Mesodermal cell (in vitro differentiated cells): ENCODE measurements around the gene PHACTR3.
"Not testable (repeated sequence)": the region's sequence is repeated elsewhere in the genome, so short reads cannot be mapped to it uniquely, and the experiment has no call there.

Experiments used
- H3K27ac ChIP-seq: 2 replicates; pipeline ENCODE4 v1.7.0; 2013; ENCODE audit warnings: mild to moderate bottlenecking, low read depth, low read length, moderate library complexity; ENCODE audit not compliant: severe bottlenecking
- H3K36me3 ChIP-seq: 2 replicates; pipeline ENCODE4 v1.7.1; 2013; ENCODE audit warnings: mild to moderate bottlenecking, low read length, moderate library complexity; ENCODE audit not compliant: control insufficient read depth, insufficient read depth
- H3K4me1 ChIP-seq: one replicate; pipeline ENCODE4 v1.7.1; 2013; ENCODE audit warnings: mild to moderate bottlenecking, low read length; ENCODE audit not compliant: insufficient read depth, control insufficient read depth, poor library complexity, severe bottlenecking
- H3K4me3 ChIP-seq: 2 replicates; pipeline ENCODE4 v1.7.0; 2013; ENCODE audit warnings: low read length, control low read depth, mild to moderate bottlenecking; ENCODE audit not compliant: insufficient read depth, poor library complexity, severe bottlenecking; ENCODE audit errors: extremely low read depth
- H3K9me3 ChIP-seq: 2 replicates; pipeline ENCODE4 v1.7.1; 2013; ENCODE audit warnings: mild to moderate bottlenecking, low read length, moderate library complexity; ENCODE audit not compliant: control insufficient read depth
- WGBS, 2 experiments: methylation state at CpG; one replicate each; pipeline ENCODE4 v1.1.5; 2013; ENCODE audit warnings: missing lambda C conversion rate in 2 of 2; ENCODE audit not compliant: insufficient coverage in 2 of 2; 5-methylcytosine and 5-hydroxymethylcytosine counted together

The PHACTR3 gene

DNA sequence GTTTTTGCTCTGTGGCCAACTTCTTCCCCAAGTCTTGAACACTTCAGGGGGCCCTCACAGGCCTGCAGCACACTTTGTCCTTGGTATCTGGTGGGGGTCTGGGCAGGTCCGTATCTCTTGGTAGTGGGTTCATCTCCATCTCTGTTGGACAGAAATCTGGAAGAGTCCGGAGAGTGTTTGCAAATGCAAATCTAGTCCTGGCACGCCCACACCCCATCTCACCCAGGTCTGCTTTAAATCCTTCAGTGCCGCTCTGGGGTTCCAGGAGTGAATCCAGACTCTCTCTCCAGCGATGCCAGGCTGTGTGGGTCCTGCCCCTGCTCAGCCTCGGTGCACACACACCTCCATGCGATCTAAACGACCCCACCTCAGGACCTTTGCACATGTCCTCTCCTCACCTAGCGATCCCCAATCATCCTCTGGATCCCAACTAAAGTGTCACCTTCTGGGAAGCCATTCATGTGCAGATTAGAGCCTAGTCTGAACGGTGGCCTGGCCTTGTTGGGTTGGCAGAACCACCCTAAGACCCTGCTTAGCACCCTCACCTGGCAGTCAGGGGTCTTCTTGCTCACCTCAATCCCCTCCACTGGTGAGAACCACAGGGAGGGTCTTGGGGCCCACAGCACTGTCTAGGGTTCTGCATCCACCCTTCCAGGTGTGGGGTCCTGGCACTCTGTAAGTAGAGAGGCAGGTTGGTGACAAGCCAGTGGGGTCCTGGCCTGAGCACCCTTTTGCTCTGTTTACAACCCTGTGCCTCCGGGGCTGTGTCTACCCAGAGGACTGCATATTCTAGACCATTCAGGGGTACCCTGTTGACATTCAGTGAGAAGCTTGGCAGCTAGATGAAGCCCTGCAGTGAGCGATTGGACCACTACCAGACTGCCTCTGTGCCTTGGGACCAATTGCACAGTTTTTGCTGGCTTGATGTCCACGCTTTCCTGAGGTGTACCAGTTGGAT, 228.3 kb downstream of the PHACTR3 start:
- Histone ChIP-seq H3K27ac (no peak overlapping the region), H3K36me3 (no peaks in the 10 kb centered on the region), H3K9me3 (no peaks in the 10 kb centered on the region), H3K4me1 (peaks cover 4% of the 10 kb centered on the region), H3K4me3 (no peak overlapping the region)
- WGBS, 2 experiments, result 84 to 86% methylated on average over 11 to 13 of the region's 13 CpGs

DNA sequence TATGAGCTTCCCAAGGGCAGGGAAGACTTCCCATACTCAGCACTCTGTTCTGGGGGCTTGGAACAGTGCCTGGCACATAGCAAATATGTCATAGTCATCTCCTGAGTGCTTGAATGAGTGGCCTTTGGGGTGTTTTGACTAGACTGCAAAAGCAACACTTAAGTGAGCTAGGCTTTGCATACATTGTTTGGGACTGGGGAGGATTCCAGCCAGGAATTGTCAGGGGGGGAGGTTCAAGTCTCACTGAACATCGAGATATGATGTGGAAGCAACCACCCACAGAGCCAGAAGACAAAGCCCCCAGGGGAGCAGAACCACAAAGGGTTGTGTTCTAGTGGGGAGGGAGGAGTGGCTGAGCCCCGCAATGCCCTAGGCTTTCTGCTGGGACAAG, 230.7 kb downstream of the PHACTR3 start:
- H3K36me3 ChIP-seq, result no peaks in the 10 kb centered on the region
- no peak overlapping the region for H3K27ac ChIP-seq
- H3K9me3 ChIP-seq, result no peaks in the 10 kb centered on the region
- peaks cover 4% of the 10 kb centered on the region for H3K4me1 ChIP-seq
- 76 to 100% methylated on average over 1 to 2 of the region's 2 CpGs for WGBS, 2 experiments
- no peak overlapping the region for H3K4me3 ChIP-seq

DNA sequence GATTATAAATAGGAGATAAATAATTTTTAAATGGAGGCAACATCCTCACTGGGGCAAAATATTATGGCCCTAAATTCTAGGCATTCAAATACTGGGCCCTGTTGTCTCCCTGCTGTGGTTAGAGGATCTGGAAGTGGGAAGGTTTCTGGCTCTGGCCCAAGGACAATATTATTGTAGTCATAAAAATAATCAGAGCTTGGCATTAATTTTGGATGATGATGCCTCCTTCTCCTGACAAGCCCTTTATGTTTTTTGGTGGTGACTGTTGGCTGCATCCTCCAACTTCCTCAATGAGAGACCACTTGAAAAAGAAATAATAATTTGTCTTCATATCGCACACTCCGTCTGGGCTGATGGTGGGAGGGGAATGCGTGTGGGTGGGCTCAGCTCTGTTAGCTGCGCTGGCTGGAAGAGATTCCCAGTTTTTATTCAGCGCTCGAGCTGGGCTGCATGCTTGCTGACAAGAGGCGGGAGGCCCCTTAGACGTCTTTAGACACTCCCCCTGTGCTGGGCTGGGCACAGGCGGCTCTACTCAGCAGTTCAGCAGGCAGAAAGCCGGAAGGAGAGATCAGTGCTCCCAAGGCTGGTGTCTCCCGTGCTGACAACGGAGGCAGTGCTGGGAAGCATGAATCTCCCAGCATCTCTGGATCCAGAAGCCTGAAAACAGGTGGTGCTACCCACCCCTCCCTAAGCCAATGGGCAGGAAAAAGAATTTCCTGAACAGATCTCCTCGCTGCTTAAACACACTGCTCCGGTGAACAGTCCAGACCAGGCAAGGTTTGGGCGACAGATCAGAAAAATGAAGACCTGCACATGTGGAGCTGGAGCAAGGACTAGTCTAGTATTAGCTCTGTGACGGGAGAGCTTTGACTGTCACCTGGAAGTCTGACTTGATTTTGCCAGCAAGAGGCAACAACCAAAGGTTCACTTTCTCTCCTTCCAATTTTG, 231.4 kb downstream of the PHACTR3 start:
- Histone ChIP-seq H3K9me3 (no peaks in the 10 kb centered on the region), H3K27ac (no peak overlapping the region), H3K36me3 (no peaks in the 10 kb centered on the region), H3K4me1 (peaks cover 4% of the 10 kb centered on the region), H3K4me3 (no peak overlapping the region)
- whole genome bisulfite sequencing, 2 experiments, result 43 to 51% methylated on average over 15 to 16 of the region's 16 CpGs

DNA sequence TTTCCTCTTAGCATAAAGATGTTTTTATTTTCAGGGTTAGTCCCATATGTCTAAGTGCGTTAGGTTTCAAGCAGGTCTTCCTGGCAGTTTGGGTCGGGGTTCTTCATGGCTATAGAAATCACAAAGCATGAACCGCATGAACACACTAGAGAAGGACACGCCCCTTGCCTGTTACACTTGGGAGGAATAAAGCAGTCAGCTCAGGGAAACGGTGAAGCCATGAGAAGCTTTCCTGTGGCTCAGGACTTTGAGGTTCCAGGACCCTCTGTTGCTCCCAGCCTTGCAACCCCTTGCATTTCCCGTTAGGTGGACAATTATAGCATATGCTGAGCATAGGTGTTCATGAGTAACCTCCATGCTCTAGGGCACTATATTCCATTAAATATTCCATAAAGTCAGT, 232.4 kb downstream of the PHACTR3 start:
- no peak overlapping the region for H3K4me3 ChIP-seq
- H3K27ac ChIP-seq, result no peak overlapping the region
- 62 to 68% methylated on average over 4 to 5 of the region's 6 CpGs for WGBS, 2 experiments
- peaks cover 4% of the 10 kb centered on the region for H3K4me1 ChIP-seq
- H3K36me3 ChIP-seq, result no peaks in the 10 kb centered on the region
- H3K9me3 ChIP-seq, result no peaks in the 10 kb centered on the region

DNA sequence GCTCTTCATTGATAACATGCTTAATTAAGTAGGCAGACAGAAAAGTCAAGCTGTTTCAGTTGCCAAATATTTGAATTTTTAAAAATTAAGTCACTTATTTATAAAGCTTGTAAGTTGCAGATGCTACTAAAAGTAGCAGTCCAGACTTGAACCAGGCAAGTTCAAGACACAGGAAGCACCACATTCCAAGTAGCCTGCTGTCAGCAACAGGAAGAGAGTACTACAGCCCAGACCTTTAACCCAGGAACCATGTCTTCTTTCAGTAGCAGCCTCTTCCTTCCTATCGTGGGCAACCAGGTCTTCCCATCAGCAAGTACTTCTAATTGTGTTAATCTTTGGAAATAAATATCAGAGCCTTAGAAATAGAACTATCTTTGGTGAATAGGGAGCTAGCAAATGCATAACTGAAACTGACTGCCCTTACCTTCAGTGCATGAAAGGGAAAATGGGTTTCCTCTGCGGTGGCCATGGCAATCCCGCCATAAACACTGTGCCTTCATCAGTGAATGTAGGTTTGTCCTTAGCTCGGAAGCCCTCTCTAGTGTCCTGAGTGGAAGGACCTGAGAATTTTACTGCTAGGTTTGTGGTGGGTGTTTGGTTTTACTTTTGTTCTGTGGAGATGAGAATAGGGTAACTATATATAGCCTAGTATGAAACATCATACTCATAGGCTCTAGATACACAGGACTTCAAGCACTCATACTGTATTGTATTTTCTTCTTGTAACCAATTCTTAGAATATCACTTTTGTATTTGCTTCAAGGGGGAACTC, 233.5 kb downstream of the PHACTR3 start:
- no peak overlapping the region for H3K27ac ChIP-seq
- H3K4me3 ChIP-seq, result no peak overlapping the region
- WGBS, 2 experiments, result 81 to 94% methylated on average over 2 of the region's 4 CpGs
- H3K4me1 ChIP-seq, result peaks cover 4% of the 10 kb centered on the region
- H3K36me3 ChIP-seq, result no peaks in the 10 kb centered on the region
- H3K9me3 ChIP-seq, result no peaks in the 10 kb centered on the region

DNA sequence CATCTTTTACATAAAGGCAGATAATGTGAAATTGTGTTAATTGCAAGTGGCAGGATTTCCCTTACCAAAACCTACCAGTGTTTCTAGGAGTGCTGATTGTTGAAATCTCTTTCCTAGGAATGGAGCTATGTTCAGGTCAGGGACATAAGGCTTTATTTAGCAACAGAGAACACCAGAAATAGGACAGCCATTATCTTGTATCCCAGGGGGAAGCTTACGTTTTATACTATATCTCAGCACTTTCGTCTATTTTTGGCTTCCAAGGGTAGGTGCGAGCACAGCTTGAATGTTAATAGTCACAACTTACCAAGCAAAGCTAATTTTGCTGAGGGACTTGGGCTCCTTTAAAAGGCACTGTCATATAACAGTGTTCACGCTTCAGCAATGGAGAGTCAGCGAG, 235.1 kb downstream of the PHACTR3 start:
- 89 to 93% methylated on average over 5 of the region's 5 CpGs for WGBS, 2 experiments
- no peaks in the 10 kb centered on the region for H3K9me3 ChIP-seq
- no peaks in the 10 kb centered on the region for H3K36me3 ChIP-seq
- no peak overlapping the region for H3K27ac ChIP-seq
- H3K4me3 ChIP-seq, result no peak overlapping the region
- H3K4me1 ChIP-seq, result peaks cover 4% of the 10 kb centered on the region

DNA sequence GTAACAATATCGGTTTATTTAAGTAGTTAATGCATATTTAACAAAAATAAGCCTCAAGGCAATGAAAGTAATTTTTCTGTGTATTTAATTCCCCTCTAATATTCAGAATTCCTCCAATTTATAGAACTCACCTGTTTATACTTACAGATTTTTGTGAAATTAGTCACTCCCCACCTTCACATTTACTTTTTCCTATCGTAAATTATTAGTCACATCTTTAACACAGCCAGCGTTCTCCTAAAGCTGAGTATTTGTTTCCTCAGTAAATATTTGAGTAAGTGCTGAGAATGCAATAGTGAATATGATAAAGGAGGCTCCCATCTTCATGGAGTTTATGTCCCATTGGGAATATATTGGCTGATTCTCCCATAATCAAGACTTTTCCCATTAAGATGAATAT, 241.1 kb downstream of the PHACTR3 start:
- no peaks in the 10 kb centered on the region for H3K36me3 ChIP-seq
- no peaks in the 10 kb centered on the region for H3K4me1 ChIP-seq
- H3K27ac ChIP-seq, result no peak overlapping the region
- WGBS, 2 experiments, result no CpG with 5 or more reads among the region's 3 CpGs
- H3K4me3 ChIP-seq, result no peak overlapping the region
- no peaks in the 10 kb centered on the region for H3K9me3 ChIP-seq

DNA sequence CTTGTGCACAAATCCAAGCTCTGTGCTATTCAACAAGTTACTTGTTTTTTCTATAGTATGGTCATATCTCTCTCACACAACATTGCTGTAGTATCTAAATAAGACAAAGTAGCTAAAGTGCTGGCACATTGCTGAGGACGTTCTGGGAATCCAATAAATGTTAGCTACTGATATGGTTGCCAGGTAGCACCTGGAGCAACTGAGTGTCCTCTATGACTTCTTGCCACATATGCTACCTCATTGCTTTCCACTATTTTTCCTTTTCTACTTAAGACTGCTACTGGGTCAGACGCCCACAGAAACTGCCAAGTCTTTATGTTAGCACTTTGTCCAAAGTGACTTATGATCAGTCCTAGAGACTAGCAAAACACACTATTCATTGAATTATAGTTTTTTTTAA, 243.8 kb downstream of the PHACTR3 start:
- WGBS, 2 experiments, result 60% methylated on average over 1 of the region's 2 CpGs; no CpG with 5 or more reads in 1 of the 2 experiments
- H3K9me3 ChIP-seq, result no peaks in the 10 kb centered on the region
- H3K4me1 ChIP-seq, result no peaks in the 10 kb centered on the region
- no peak overlapping the region for H3K4me3 ChIP-seq
- no peaks in the 10 kb centered on the region for H3K36me3 ChIP-seq
- no peak overlapping the region for H3K27ac ChIP-seq

DNA sequence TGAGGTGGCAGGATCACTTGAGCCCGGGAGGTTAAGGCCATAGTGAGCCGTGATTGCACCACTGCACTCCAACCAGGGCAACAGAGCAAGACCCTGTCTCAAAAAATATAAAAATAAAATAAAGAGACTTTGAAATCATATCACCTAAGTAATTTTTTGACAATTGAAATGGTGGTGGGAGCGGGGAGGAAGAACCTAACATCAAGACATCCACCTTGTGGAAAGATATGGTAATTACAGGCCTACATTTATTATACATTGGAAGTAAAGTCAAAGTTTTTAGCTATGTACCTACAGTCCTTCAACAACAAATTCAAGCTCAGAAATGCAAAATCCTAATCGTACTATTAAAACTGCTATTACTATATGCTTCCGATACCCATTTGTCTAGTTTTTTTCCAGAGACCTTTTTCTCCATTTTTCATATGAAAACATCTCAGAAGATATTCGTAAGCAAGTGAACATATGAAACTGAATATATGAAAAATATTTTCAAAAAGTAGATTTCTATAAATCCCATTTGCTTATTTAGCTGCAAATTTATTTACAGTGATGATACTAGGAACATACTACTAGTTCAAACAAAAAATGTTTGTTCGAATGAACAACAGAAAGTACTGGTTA, 245.8 kb downstream of the PHACTR3 start:
- 43 to 47% methylated on average over 3 of the region's 7 CpGs for WGBS, 2 experiments
- Histone ChIP-seq H3K27ac (no peak overlapping the region), H3K4me3 (no peak overlapping the region), H3K9me3 (no peaks in the 10 kb centered on the region), H3K4me1 (no peaks in the 10 kb centered on the region), H3K36me3 (no peaks in the 10 kb centered on the region)

DNA sequence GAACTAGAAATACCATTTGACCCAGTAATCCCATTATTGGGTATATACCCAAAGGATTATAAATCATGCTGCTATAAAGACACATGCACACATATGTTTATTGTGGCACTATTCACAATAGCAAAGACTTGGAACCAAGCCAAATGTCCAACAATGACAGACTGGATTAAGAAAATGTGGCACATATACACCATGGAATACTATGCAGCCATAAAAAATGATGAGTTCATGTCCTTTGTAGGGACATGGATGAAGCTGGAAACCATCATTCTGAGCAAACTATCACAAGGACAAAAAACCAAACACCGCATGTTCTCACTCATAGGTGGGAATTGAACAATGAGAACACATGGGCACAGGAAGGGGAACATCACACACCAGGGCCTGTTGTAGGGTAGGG, 252.2 kb downstream of the PHACTR3 start:
- not testable (repeated sequence) for H3K4me3 ChIP-seq, H3K4me1 ChIP-seq, H3K9me3 ChIP-seq, H3K27ac ChIP-seq, H3K36me3 ChIP-seq
- WGBS, 2 experiments, result no CpG with 5 or more reads among the region's 1 CpG
